Measurements from ENCODE around the gene HDC.

HDC gene, protein sequence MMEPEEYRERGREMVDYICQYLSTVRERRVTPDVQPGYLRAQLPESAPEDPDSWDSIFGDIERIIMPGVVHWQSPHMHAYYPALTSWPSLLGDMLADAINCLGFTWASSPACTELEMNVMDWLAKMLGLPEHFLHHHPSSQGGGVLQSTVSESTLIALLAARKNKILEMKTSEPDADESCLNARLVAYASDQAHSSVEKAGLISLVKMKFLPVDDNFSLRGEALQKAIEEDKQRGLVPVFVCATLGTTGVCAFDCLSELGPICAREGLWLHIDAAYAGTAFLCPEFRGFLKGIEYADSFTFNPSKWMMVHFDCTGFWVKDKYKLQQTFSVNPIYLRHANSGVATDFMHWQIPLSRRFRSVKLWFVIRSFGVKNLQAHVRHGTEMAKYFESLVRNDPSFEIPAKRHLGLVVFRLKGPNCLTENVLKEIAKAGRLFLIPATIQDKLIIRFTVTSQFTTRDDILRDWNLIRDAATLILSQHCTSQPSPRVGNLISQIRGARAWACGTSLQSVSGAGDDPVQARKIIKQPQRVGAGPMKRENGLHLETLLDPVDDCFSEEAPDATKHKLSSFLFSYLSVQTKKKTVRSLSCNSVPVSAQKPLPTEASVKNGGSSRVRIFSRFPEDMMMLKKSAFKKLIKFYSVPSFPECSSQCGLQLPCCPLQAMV

DNA sequence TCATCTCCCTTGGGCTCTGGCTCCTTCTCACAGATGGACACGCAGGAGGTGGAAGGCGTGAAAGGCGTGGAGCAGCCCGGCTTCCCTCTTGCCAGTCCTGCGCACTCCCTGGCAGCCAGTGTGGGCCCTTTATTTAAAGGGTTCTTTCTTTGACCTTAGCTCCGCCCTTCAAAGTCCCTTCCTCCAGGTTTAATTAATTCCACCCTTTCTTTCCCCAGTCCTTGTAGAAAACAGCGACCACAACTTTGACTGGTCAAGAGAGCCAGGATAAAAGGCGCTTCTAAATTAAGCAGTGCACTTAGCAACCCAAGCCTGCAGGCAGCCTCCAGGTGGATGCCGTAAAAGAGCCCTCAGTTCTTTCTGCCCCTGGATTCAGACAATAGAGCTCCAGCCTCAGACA is at the start of gene HDC:
Gene HDC (minus strand): TSS at position 107 of the 400 bp plus-strand sequence. CDS start 103 bp downstream, at position 4.
- DNase-seq = no peak

DNA sequence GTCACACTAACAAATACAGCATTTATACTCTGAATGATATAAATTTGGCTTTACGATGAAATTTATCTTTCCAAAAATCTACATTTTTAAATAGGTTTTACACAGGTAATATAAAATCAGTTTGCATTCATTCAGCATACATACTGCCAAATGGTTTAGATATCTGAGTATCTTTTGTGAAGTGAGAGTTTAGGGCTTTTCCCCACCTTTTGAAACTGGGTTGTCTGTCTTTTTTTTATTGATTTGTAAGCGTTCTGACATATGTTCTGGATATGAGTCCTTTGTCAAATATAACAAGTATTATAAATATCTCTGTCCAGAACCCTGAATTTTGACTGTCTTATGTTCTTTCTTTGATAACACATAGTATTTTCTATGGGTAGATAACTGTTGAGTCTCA is 47.1 kb upstream of the HDC start:
- no peak for DNase-seq

DNA sequence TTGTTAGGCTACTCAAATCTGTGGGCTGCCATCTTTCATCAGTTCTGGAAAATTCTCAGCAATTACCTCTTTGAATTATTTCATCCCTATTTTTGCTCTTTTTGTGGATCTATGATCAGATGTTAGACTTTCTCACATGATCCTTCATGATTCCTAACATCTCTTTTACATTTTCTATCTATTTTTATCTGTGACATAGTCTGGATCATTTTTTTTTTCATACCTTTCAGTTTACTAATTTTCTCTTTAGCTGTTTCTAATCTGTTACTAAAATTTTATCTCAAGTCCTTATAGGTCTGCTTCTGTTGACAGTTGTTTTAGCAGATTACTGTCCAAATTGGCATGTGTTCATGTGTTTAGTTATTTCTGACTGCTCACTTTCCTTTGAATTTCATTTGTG is 42.3 kb upstream of the HDC start:
- DNase-seq = no peak

DNA sequence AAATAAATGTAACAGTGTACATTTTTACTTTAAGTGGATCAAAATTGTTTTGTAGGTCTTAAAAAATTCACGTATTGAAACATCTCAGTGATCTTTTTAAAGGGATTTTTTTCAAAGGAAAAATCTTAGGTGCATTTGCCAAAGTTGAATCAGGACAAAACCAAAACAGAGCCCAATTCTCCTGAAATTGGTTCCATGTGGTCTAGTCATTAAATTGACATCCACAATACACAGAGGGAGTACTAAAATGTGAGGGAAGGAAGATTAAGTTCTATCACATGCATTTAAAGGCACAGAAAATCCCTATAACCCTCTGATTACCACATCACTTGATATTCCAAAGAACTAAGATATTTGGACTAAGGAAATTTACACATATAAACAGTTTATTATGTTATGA is 39.3 kb upstream of the HDC start:
- no peak for DNase-seq

DNA sequence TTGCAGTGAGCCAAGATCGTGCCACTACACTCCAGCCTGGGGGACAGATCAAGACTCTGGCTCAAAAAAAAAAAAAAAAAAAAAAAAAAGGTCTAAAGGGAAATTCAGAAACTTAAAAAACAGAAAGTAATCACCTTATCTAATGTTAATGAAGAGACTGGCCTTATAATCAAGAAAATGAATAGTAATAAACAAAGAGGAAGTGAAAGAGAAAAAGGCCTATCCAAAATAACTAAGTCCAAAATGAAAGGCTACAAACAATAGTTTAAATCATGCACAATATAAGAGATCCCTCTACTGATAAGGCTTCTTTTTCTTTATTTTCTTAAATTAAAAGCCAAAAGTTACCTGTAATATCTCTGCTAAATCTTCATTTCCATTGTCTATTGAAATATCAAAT is 37.1 kb upstream of the HDC start:
- no peak for DNase-seq

DNA sequence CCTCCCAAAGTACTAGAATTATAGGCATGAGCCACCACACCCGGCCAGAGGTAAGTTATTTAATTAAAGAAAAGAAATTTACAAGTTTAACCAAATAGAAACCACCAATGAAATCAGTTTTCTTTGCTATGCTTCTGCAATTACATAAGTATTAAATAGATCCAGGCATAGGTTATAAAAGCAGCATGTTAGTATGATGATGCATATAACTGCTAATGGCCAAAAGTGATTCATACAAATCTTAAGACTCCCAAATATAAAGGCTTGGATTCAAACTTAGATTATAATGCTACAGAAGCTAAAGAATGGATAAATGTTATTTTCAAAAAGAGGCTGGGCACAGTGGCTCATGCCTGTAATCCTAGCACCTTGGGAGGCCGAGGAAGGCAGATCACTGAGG is 32.8 kb upstream of the HDC start:
- DNase-seq = no peak

DNA sequence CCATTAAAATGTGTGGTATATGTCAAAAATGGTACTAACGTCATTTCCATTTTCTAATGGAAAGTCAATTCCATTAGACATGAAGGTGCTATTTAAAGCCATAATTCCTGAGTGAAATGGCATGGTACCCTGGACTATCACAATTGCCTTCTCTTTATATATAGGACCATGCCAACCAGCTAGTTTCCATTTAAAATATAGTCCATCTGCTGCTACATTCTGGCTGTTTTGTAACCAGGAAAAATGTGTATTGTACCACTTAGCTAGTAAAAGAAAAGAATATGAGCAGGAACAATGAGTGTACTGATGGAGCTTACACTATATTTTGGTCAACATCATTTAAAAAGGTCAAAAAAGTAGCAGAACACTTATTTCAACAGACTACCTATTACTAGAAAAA is 30.4 kb upstream of the HDC start:
- no peak for DNase-seq

DNA sequence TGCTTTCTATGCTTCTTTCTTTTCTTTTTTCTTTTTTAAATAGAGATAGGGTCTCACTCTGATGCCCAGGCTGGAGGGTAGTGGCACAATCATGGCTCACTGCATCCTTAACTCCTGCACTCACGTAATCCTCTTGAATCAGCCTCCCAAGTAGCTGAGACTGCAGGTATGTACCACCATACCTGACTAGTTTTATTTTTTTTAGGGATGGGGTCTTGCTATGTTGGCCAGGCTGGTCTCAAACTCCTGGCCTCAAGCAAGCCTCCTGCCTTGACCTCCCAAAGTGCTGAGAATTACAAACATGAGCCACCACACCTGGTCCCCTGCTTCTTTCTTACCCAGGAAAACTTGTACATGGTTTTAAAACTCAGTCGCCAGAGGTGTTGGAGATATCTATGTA is 24.2 kb upstream of the HDC start:
- no peak for DNase-seq

DNA sequence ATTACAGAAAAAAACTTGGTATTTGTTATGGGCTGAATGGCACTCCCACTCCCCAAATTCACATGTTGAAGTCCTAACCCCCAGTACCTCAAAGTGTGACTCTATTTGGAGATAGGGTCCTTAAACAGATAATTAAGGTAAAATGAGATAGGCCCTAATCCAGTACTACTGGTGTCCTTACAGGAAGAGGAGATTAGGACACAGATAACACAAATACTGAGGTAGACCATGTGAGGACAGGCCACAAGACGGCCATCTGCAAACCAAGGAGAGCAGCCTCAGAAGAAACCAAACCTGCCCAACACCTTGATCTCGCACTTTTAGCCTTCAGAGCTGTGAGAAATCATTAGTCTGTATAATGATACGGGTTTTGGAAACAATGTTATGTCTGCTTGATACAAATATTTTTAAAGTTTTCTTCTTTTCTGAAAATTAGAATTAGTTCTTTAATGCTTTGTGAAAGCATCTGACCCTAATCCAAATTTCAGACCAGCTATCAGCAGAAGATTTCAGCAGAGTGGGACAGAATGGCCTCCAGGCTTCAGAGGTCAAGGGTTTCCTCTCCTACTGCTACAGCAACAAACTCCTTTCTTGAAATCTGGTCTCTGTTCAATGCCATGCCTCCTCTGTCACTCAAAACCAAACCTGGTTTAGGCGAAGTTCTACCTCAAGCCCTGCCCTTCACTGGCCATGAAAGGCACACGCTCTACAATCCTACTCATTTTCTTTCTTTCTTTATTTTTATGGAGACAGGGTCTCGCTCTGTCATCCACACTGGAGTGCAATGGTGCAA is 22.0 kb upstream of the HDC start:
- no peak for DNase-seq

DNA sequence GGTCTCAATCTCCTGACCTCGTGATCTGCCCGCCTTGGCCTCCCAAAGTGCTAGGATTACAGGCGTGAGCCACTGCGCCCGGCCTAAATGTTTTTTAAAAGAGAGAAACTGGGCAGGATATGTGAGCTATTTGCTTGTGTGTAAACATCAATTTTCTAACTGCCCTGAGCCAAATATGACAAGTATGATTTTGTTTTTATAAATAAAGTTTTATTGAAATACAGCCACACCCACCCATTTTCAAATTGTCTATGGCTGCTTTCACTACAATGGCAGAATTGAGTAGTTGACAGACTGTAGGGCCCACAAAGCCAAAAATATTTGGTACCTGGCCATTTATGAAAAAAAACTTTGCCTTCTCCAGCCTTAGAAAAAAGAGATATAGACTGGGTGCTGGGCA is 15.9 kb upstream of the HDC start:
- no peak for DNase-seq

DNA sequence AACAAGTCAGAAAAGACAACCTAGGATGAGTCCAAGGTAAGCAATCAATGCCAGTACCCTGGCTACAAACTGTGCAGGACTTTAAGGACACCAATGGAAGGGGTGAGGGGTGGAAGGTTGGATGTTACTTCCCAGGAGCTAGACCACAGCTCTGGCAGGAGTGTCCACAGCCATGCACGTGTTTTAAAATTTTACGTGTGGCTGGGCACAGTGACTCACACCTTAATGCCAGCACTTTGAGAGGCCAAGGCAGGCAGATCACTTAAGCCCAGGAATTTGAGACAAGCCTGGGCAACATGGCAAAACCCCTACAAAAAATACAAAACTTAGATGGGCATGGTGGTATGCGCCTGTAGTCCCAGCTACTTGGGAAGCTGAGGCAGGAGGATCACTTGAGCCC is 14.7 kb upstream of the HDC start:
- no peak for DNase-seq

DNA sequence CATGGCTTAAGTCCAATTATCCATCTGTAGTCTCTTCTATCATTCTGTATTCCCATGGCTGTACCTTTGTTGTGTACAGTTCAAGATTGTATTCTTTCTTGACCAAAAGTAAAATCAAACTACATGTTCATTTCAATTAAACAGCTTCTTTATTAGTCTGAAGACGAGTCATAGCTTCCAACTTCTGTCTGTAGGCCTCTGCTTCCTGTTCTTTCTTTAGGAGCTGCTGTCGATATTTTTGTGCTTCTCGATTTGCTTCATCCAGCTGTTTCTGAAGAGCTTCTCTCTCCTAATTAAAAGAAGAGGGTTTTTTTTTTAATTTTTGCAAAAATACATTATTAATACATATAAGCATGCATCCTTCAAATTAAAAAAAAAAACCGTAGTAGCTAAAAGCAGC is 13.0 kb upstream of the HDC start:
- no peak for DNase-seq

DNA sequence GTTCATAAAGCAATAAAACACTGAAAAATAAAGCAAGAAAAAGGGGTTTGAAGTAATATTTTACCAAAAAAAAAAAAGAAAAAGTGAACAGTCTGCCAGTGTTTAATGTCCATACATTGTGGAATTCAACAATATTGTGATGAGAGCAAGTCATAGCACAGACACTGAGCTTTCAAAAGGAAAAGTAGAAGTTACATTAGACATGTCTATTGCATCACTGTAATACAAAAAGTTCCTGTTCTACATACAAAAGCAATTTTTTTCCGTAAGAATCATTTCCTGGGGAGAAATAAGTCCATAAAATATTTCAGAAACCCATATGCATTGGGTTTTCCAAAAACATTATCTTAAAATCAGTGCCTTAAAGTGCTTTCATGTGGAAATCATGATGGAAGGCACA is 11.8 kb upstream of the HDC start:
- no peak for DNase-seq

DNA sequence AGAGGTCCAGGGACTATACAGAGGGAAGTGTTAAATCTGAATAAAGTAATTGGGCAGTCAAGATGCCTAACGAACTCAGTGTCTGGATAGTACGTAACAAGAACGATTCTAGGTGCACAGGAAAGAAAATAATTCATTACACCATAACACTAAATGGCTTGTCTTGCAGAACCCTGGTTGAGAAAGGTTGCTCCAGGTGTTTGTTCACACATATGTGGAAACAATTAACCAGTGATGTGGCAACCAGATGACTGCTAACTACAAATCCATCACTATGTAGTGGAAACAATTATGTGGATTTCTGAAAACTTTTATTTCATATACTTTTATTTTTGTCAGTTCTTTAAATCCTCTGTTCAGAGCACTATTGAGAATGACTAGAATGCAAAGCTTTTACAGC is 10.4 kb upstream of the HDC start:
- no peak for DNase-seq

DNA sequence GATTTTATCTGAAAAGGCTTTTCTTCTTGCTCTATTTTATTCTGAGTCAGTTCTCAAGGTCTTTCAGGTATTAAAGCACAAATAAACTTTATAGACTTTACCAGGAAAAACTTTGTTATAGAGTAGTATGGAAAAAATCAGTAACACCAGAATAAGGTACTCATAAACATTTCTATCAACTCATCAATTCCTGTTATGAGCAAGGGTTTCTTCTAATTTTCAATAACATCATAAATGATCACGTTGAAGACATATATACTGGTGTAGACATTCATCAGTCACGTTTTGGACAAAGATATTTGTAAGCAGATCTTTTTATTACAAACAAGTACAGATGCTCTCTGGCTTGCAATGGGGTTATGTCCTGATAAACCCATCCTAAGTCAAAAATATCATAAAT is 9.6 kb upstream of the HDC start:
- no peak for DNase-seq

DNA sequence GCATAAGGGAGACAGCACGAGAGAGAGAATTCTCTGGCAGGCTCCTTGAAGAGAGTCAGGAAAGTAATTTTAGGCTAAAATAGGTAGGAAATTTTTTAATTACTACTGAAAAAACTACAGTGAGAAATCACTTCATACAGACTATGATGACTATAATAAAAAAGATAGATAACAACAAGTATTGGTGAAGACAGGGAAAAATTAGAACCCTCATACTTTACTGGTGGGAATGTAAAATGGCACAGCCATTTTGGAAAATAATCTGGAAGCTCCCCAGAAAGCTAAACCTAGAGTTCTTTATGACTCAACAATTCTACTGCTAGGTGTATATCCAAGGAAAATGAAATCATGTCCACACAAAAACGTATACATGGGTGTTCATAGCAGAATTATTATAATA is 2.1 kb upstream of the HDC start:
- no peak for DNase-seq

DNA sequence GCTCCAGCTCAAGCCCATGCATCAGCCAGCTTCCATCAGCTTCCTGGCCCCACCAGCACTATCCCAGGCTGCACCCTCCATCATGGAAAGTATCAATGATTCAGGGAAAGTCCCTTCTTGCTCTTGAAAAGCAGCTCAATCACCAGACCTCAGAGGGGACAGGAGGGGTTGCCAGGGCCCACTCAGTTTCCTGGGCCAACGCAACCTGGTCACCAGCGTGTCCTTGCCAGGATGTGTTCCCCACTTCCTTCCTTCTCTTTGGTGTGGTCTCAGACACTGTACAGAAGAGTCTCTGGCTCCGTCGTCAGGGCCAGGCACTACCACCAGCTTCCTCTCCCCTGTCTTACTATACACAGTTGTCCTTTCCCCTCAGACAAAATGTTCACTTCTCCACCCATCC is 3.0 kb downstream of the HDC start:
- no peak for DNase-seq

DNA sequence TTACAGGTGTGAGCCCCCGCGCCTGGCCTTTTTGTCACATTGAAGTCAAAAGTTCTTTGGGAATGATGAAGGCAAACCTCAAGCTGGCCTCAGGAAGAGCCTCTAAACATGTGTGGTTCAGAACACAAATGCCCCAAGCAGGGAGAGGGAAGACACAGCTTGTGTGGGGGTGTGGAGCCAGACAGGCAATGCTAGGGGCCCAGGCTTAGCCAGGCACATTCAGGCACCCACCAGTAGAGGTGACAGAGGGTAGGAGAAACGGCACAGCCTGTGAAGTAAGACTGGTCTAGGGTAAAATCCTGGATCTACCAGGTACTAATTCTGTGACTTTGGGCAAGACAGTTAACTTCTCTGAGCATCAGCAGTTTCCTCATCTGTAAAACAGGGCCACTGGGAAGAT is 3.5 kb downstream of the HDC start:
- DNase-seq = no peak

DNA sequence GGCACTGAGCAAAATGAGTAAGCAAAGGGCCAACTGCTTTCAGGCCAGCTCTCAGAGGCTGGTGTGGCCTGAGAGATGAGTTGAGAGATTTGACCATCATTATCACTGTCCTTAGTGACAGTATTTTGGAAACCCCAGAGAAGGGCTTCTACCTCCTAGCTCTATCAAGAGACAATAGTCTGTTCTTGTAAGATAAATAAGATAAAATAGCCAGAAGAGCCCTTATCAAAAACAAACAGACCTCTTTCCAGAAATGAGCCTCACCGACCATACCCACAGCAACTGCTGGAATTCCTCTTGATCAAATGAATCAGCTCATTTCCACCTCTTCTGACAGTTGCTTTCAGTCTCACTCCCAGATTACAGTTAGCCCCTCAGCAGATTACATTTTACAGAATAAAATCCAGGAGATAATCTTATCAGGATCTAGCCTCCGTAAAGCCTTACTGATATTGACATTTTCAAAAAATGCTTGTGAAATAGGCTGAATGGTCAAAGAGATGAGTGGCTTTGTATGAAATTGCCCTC is 4.5 kb downstream of the HDC start:
- no peak for DNase-seq

DNA sequence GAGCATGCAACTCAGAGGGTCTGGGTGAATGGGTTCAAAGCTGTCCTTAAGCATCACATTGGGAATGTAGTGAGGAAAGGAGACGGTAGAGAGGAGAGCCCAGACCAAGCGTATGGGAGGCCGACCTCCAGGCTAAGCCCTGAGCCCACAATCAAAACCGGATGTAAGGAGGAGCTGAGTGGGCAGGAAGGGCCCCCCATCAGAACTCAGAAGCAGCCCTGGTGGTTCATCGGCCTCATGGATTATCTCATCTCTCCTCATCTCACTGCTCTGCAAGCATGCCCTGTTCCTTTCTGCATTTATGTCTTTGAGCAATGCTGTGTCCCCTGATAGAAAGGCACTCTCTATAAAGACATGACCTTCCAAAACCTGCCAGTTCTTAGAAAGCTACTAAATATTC is 6.2 kb downstream of the HDC start:
- no peak for DNase-seq

DNA sequence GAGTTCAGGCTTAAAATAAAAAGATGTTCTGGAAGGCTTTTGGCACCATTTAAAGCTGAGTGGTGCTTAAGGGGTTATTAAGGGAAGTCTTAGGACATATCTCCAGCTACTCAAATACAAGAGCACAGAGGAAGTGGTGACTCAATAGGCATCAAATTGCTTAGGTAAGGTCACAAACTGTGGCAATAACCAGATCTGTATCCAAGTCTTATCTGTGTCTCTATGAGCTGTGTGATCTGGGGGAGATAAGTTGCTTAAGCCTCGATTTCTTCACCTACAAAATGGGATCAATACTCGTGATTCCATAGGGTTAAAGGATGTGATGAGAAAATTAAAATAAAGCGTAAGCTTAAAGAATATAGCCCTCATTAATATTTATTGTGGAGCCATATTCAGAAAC is 7.6 kb downstream of the HDC start:
- DNase-seq = no peak

DNA sequence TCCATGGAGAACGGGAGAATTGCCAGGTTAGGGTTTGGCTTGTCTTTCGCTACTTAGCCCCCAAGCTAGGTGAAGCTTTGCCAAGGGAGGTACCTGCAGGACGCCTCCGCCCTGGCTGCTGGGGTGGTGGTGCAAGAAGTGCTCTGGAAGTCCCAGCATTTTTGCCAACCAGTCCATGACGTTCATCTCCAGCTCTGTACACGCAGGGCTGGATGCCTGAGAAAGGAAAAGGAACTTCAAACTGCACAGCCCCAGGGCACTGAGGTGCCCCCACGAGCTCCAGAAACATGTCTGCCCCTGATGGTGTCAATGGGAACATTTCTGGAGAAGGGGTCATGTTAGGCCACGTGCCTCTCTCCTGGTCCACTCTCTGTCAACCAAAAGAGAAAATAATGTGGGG is 8.2 kb downstream of the HDC start:
- no peak for DNase-seq

DNA sequence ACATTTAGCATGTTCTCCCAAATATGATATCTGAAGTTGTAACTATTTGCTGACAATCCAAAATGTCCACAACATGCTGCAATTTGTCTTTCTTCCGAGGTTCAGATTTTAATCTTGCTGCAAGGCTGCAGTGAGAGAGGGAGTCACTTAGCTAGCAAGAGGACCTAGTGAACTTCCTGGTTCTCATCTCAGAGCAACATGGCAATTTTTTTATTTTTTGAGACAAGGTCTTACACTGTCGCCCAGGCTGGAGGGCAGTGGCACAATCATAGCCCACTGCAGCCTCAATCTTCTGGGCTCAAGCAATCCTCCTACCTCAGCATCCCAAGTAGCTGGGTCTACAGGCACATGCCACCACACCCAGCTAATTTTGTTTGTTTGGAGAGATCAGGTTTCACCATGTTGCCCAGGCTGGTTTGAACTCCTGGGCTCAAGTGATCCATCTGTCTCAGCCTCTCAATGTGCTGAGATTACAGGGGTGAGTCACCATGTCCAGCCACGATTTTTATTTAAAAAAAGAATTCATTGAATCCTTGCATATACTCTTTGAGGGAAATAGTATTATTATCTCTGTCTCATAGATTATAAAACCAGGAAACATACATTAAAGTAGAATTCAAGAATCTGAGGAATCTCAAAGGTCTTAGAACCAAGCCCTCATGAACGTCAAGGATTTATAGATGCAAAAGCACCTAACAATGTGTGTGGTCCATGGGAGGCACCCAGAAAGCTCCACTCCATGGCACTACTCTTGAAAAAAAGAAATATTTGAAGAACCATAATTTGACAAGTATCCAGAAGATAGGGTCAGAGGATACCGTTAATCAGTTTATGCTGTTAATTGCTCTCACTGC is 9.1 kb downstream of the HDC start:
- DNase-seq = peak; percentile 75

Measured in NCI-H2171 treated with DMSO at 0.1 percent for 48 hours (cell line).